HepG2 (cell line): ENCODE data around the gene NDOR1. TPM values are rescaled to one million over a fixed set of nuclear protein-coding genes. Genes with fewer than 3 reads are reported as not detected.
A peak's percentile ranks its signal among the peaks of the same experiment; 100 is the strongest.

ENCODE experiments used
- BRD4 ChIP-seq: sonication (generic); formaldehyde crosslinking; IDR thresholded peaks from 2 replicates; pipeline ENCODE4 v1.4.0; 2020; ENCODE audit warnings: missing genetic modification reagents
- CHD2 ChIP-seq: IDR thresholded peaks from 2 replicates; pipeline ENCODE4 v1.6.1; 2011; ENCODE audit warnings: low read depth, low read length, improper control_type of control experiment
- FIP1L1 ChIP-seq: fragments of 200-400 bp; formaldehyde crosslinking; IDR thresholded peaks from 2 replicates; pipeline ENCODE4 v1.6.1; 2018; ENCODE audit warnings: low read depth, mild to moderate bottlenecking, low read length, moderate library complexity, borderline replicate concordance; ENCODE audit not compliant: insufficient read depth
- GATA4 ChIP-seq: sonication (generic); IDR thresholded peaks from 2 replicates; pipeline ENCODE4 v1.6.1; 2016; ENCODE audit warnings: antibody characterized with exemption, low read depth, borderline replicate concordance
- HOXA5 ChIP-seq: sonication (generic); formaldehyde crosslinking; IDR thresholded peaks from 2 replicates; pipeline ENCODE4 v1.4.0; 2020; ENCODE audit warnings: missing genetic modification reagents
- HOXD1 ChIP-seq: sonication (generic); formaldehyde crosslinking; IDR thresholded peaks from 2 replicates; pipeline ENCODE4 v1.5.0; 2020; ENCODE audit warnings: missing genetic modification reagents
- KDM1A ChIP-seq: IDR thresholded peaks from 2 replicates; pipeline ENCODE4 v1.6.1; 2016; ENCODE audit warnings: missing compliant biosample characterization
- RBFOX2 ChIP-seq: fragments of 200-400 bp; formaldehyde crosslinking; IDR thresholded peaks from 2 replicates; pipeline ENCODE4 v1.6.1; 2017; ENCODE audit warnings: low read depth, mild to moderate bottlenecking, low read length
- RNF2 ChIP-seq: fragments of 450-650 bp; conservative IDR thresholded peaks from 2 replicates; pipeline ENCODE4 v1.6.1; 2016; ENCODE audit warnings: low read depth
- SCMH1 ChIP-seq: sonication (generic); formaldehyde crosslinking; IDR thresholded peaks from 2 replicates; pipeline ENCODE4 v1.9.0; 2021; ENCODE audit warnings: missing genetic modification reagents, mild to moderate bottlenecking, borderline replicate concordance
- TGIF2 ChIP-seq: IDR thresholded peaks from 2 replicates; pipeline ENCODE4 v1.6.1; 2016; ENCODE audit warnings: control low read depth, missing compliant biosample characterization
- ZFP82 ChIP-seq: sonication (generic); formaldehyde crosslinking; IDR thresholded peaks from 2 replicates; pipeline ENCODE4 v1.5.1; 2020; ENCODE audit warnings: mild to moderate bottlenecking, missing genetic modification reagents, borderline replicate concordance
- ZNF33B ChIP-seq: sonication (generic); formaldehyde crosslinking; IDR thresholded peaks from 2 replicates; pipeline ENCODE4 v1.5.1; 2020; ENCODE audit warnings: mild to moderate bottlenecking, missing genetic modification reagents
- ZNF550 ChIP-seq: sonication (generic); formaldehyde crosslinking; IDR thresholded peaks from 2 replicates; pipeline ENCODE4 v1.4.0; 2020; ENCODE audit warnings: mild to moderate bottlenecking, missing genetic modification reagents, borderline replicate concordance
- polyA plus RNA-seq, 8 experiments: library from polyadenylated mRNA; depleted of rRNA in 3 of 8; stranded (reverse) in 7 of 8; unstranded in 1 of 8; fragments of >200 nt; fragmentation: Illumina TruSeq in 4 of 8; extraction: Trizol in 4 of 8; gene quantifications; 2 replicates each; pipeline versions ENCODE4 v1.2.1 to v1.2.3, GENCODE V29; 2011 to 2016; ENCODE audit warnings: low read depth in 4 of 8, missing spikeins in 1 of 8, mixed read lengths in 1 of 8; ENCODE audit not compliant: insufficient read depth in 1 of 8
- total RNA-seq, 5 experiments: library from RNA; depleted of rRNA; stranded (reverse); fragments of >200 nt; fragmentation: Illumina TruSeq; extraction: Trizol; gene quantifications; 2 replicates each; pipeline ENCODE4 v1.2.3, GENCODE V29; 2016; ENCODE audit warnings: low read depth in 1 of 5
- TF ChIP-seq, protein P1 (sequence below), 2 experiments: sonication (generic) in 1 of 2; formaldehyde crosslinking in 1 of 2; IDR thresholded peaks; 2 replicates each; pipeline versions ENCODE4 v1.4.0 to v1.6.1; 2018 to 2020; ENCODE audit warnings: missing genetic modification reagents in 2 of 2, borderline replicate concordance in 1 of 2, low read depth in 1 of 2, mild to moderate bottlenecking in 1 of 2, missing biosample characterization in 1 of 2
- TF ChIP-seq, protein P2 (sequence below): sonication (generic); formaldehyde crosslinking; IDR thresholded peaks from 2 replicates; pipeline ENCODE4 v1.4.0; 2020; ENCODE audit warnings: missing genetic modification reagents
- TF ChIP-seq, protein P3 (sequence below): sonication (generic); formaldehyde crosslinking; IDR thresholded peaks from 2 replicates; pipeline ENCODE4 v1.4.0; 2020; ENCODE audit warnings: mild to moderate bottlenecking, missing genetic modification reagents
- TF ChIP-seq, protein P4 (sequence below): sonication (generic); formaldehyde crosslinking; IDR thresholded peaks from 2 replicates; pipeline ENCODE4 v1.9.0; 2021; ENCODE audit warnings: missing genetic modification reagents, mild to moderate bottlenecking, borderline replicate concordance

Gene NDOR1
- total and polyA plus RNA-seq, 2 of the 13 experiments (the other 11 are each of a cell fraction or from before 2014, with no cell fraction given): 3.6 to 8.7 TPM

GRCh38 chr9:137200311-137201204 lies 4.9 kb upstream of the NDOR1 start, which contains the start of gene TPRN (continued):
- TF ChIP-seq RNF2 (no peak), ZNF550 (CRISPR knock-in tag) (no peak), CHD2 (no peak), HOXA5 (CRISPR knock-in tag) (peak; percentile 82; the same call in 1 of the 2 replicates), FIP1L1 (no peak), ZFP82 (CRISPR knock-in tag) (0 out of 2 replicates have a peak, but pooled peaks have one; percentile 84), TGIF2 (CRISPR knock-in tag) (peak; percentile 43; the same call in 1 of the 2 replicates), RBFOX2 (peak; percentile 98), GATA4 (0 out of 2 replicates have a peak, but pooled peaks have one; percentile 15), SCMH1 (CRISPR knock-in tag) (no peak), ZNF33B (CRISPR knock-in tag) (peak; percentile 28; the same call in 1 of the 2 replicates), BRD4 (CRISPR knock-in tag) (peak; percentile 89), KDM1A (CRISPR knock-in tag) (no peak), HOXD1 (no peak)
- TF ChIP-seq, protein P1, sequence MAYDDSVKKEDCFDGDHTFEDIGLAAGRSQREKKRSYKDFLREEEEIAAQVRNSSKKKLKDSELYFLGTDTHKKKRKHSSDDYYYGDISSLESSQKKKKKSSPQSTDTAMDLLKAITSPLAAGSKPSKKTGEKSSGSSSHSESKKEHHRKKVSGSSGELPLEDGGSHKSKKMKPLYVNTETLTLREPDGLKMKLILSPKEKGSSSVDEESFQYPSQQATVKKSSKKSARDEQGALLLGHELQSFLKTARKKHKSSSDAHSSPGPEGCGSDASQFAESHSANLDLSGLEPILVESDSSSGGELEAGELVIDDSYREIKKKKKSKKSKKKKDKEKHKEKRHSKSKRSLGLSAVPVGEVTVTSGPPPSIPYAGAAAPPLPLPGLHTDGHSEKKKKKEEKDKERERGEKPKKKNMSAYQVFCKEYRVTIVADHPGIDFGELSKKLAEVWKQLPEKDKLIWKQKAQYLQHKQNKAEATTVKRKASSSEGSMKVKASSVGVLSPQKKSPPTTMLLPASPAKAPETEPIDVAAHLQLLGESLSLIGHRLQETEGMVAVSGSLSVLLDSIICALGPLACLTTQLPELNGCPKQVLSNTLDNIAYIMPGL (CRISPR knock-in tag; IDR thresholded peaks at IDR 0.05; ENCODE audit: borderline replicate concordance in 1 of 2, low read depth in 1 of 2): peak; percentile 40 to 69; a peak in 2 of 4 replicates
- TF ChIP-seq, protein P2, sequence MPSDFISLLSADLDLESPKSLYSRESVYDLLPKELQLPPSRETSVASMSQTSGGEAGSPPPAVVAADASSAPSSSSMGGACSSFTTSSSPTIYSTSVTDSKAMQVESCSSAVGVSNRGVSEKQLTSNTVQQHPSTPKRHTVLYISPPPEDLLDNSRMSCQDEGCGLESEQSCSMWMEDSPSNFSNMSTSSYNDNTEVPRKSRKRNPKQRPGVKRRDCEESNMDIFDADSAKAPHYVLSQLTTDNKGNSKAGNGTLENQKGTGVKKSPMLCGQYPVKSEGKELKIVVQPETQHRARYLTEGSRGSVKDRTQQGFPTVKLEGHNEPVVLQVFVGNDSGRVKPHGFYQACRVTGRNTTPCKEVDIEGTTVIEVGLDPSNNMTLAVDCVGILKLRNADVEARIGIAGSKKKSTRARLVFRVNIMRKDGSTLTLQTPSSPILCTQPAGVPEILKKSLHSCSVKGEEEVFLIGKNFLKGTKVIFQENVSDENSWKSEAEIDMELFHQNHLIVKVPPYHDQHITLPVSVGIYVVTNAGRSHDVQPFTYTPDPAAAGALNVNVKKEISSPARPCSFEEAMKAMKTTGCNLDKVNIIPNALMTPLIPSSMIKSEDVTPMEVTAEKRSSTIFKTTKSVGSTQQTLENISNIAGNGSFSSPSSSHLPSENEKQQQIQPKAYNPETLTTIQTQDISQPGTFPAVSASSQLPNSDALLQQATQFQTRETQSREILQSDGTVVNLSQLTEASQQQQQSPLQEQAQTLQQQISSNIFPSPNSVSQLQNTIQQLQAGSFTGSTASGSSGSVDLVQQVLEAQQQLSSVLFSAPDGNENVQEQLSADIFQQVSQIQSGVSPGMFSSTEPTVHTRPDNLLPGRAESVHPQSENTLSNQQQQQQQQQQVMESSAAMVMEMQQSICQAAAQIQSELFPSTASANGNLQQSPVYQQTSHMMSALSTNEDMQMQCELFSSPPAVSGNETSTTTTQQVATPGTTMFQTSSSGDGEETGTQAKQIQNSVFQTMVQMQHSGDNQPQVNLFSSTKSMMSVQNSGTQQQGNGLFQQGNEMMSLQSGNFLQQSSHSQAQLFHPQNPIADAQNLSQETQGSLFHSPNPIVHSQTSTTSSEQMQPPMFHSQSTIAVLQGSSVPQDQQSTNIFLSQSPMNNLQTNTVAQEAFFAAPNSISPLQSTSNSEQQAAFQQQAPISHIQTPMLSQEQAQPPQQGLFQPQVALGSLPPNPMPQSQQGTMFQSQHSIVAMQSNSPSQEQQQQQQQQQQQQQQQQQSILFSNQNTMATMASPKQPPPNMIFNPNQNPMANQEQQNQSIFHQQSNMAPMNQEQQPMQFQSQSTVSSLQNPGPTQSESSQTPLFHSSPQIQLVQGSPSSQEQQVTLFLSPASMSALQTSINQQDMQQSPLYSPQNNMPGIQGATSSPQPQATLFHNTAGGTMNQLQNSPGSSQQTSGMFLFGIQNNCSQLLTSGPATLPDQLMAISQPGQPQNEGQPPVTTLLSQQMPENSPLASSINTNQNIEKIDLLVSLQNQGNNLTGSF: no peak; the same call in 1 of the 2 replicates
- TF ChIP-seq, protein P3, sequence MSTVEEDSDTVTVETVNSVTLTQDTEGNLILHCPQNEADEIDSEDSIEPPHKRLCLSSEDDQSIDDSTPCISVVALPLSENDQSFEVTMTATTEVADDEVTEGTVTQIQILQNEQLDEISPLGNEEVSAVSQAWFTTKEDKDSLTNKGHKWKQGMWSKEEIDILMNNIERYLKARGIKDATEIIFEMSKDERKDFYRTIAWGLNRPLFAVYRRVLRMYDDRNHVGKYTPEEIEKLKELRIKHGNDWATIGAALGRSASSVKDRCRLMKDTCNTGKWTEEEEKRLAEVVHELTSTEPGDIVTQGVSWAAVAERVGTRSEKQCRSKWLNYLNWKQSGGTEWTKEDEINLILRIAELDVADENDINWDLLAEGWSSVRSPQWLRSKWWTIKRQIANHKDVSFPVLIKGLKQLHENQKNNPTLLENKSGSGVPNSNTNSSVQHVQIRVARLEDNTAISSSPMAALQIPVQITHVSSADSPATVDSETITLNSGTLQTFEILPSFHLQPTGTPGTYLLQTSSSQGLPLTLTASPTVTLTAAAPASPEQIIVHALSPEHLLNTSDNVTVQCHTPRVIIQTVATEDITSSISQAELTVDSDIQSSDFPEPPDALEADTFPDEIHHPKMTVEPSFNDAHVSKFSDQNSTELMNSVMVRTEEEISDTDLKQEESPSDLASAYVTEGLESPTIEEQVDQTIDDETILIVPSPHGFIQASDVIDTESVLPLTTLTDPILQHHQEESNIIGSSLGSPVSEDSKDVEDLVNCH (CRISPR knock-in tag): no peak
- TF ChIP-seq, protein P4, sequence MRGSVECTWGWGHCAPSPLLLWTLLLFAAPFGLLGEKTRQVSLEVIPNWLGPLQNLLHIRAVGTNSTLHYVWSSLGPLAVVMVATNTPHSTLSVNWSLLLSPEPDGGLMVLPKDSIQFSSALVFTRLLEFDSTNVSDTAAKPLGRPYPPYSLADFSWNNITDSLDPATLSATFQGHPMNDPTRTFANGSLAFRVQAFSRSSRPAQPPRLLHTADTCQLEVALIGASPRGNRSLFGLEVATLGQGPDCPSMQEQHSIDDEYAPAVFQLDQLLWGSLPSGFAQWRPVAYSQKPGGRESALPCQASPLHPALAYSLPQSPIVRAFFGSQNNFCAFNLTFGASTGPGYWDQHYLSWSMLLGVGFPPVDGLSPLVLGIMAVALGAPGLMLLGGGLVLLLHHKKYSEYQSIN (CRISPR knock-in tag): no peak
